Right lobe of liver (tissue), 6 donors: Measurements from ENCODE around the gene WNT5B. TPM values are rescaled to one million over a fixed set of nuclear protein-coding genes. Genes with fewer than 3 reads are reported as not detected.
A peak's percentile ranks its signal among the peaks of the same experiment; 100 is the strongest.

Source experiments
- ATAC-seq, 4 donors: fragments of 200-7000 bp; cut with Tn5 transposase; one replicate each; pipeline ENCODE4 v1.9.1; 2020; ENCODE audit warnings: mild to moderate bottlenecking in 4 of 4, moderate library complexity in 4 of 4
- DNase-seq, 3 donors: peaks; one replicate each; pipeline ENCODE4 v3.0.0-alpha.2; 2020
- H3K27ac ChIP-seq, 3 donors: fragments of 200-600 bp; one replicate each; pipeline ENCODE4 v1.8.0; 2022
- H3K27me3 ChIP-seq, 2 donors: fragments of 200-600 bp; one replicate each; pipeline ENCODE4 v1.8.0; 2022
- H3K36me3 ChIP-seq, 4 donors: fragments of 200-600 bp; sonication (generic) in 1 of 4; one replicate each; pipeline versions ENCODE4 v1.5.1 to v1.8.0; 2017 to 2022; ENCODE audit warnings: control low read depth in 1 of 4
- H3K4me1 ChIP-seq, 4 donors: fragments of 200-600 bp; sonication (generic) in 1 of 4; one replicate each; pipeline versions ENCODE4 v1.5.1 to v1.8.0; 2017 to 2022; ENCODE audit warnings: control low read depth in 1 of 4
- H3K4me3 ChIP-seq, 3 donors: fragments of 200-600 bp; one replicate each; pipeline ENCODE4 v1.8.0; 2022
- H3K9me3 ChIP-seq, 4 donors: fragments of 200-600 bp; sonication (generic) in 1 of 4; one replicate each; pipeline versions ENCODE4 v1.5.1 to v1.8.0; 2017 to 2022; ENCODE audit warnings: control low read depth in 1 of 4
- POLR2A ChIP-seq: fragments of 450-650 bp; IDR thresholded peaks from one replicate; pipeline ENCODE4 v1.6.1; 2017; ENCODE audit warnings: antibody characterized with exemption, mild to moderate bottlenecking
- WGBS: methylation state at CpG from one replicate; pipeline ENCODE4 v1.1.6; 2018; ENCODE audit warnings: low coverage, low lambda C conversion rate; ENCODE audit not compliant: insufficient coverage; ENCODE audit errors: missing lambda C conversion rate; 5-methylcytosine and 5-hydroxymethylcytosine counted together
- intact Hi-C, 2 donors: fragments of 100-400 bp; cut with DNase I; formaldehyde crosslinking; loops; one replicate each; pipeline versions ENCODE4 v1.11.2 to v1.14.1; 2022
- total RNA-seq, 6 experiments: library from RNA; depleted of rRNA in 2 of 6; stranded (reverse); fragments of >200 nt in 2 of 6; fragmentation: NEBNext Ultra II Directional in 3 of 6; extraction: Animal tissue kit (Norgen Biotek cat#: 25700) in 3 of 6; gene quantifications; one replicate each; pipeline versions ENCODE4 v1.1.0 to v1.2.4, GENCODE V29; 2016 to 2023
- TF ChIP-seq, protein P1 (sequence below), 4 donors: fragments of 200-600 bp in 3 of 4; fragments of 450-650 bp in 1 of 4; IDR thresholded peaks; one replicate each; pipeline versions ENCODE4 v1.5.1 to v1.8.0; 2016 to 2022; ENCODE audit warnings: antibody characterized with exemption in 4 of 4, mild to moderate bottlenecking in 2 of 4
- donor health status: DM: no; HTN: yes; CAD: no.
- donor health status: DM: no; HTN: no; CAD: no.
- donor health status: DM: no; HTN: no; CAD: no.
- donor health status: DM: no; HTN: yes; CAD: no.
- donor health status: DM: no; HTN: yes; CAD: no.

The WNT5B gene
- total RNA-seq, 6 experiments from 2014 or later = 0.43 to 8.1 (median 1.5) TPM

DNA sequence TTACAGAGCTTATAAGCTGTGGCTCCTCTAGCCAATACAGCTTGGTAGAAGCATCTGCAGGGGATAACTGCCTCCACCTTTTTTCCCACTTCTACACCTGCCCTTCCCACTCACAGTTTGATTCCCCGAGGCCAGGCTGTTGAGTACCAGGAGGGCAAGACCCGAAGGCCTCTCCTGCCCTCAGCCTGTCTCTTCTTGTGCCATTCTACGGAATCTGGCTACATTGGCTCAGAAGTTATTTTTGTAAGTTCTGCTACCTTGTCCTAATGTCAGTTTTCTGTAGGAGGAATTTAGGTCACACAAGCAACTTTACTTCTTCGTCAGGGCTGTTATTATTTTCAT lies 46.4 kb upstream of the WNT5B start:
- DNase-seq (no peak), ATAC-seq (no peak)
- no peaks in the 10 kb centered on the region for H3K9me3 ChIP-seq
- no peaks in the 10 kb centered on the region for H3K27me3 ChIP-seq
- H3K4me3 ChIP-seq = no peak overlapping the region
- intact Hi-C loops = loop anchor here in 1 of 2 donors (10.0 kb wide), 1 partner anchor 468 kb away; no protein-coding TSS in a partner anchor
- WGBS = 77% methylated on average over 4 of the region's 4 CpGs
- H3K36me3 ChIP-seq = peaks cover 0 to 6% (median 0%) of the 10 kb centered on the region in 4 donors
- H3K27ac ChIP-seq = no peak overlapping the region
- H3K4me1 ChIP-seq = peaks cover 0 to 6% (median 0%) of the 10 kb centered on the region in 4 donors
- TF ChIP-seq, protein P1, sequence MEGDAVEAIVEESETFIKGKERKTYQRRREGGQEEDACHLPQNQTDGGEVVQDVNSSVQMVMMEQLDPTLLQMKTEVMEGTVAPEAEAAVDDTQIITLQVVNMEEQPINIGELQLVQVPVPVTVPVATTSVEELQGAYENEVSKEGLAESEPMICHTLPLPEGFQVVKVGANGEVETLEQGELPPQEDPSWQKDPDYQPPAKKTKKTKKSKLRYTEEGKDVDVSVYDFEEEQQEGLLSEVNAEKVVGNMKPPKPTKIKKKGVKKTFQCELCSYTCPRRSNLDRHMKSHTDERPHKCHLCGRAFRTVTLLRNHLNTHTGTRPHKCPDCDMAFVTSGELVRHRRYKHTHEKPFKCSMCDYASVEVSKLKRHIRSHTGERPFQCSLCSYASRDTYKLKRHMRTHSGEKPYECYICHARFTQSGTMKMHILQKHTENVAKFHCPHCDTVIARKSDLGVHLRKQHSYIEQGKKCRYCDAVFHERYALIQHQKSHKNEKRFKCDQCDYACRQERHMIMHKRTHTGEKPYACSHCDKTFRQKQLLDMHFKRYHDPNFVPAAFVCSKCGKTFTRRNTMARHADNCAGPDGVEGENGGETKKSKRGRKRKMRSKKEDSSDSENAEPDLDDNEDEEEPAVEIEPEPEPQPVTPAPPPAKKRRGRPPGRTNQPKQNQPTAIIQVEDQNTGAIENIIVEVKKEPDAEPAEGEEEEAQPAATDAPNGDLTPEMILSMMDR (IDR thresholded peaks at IDR 0.05) = no peak
- no peak for TF ChIP-seq POLR2A

DNA sequence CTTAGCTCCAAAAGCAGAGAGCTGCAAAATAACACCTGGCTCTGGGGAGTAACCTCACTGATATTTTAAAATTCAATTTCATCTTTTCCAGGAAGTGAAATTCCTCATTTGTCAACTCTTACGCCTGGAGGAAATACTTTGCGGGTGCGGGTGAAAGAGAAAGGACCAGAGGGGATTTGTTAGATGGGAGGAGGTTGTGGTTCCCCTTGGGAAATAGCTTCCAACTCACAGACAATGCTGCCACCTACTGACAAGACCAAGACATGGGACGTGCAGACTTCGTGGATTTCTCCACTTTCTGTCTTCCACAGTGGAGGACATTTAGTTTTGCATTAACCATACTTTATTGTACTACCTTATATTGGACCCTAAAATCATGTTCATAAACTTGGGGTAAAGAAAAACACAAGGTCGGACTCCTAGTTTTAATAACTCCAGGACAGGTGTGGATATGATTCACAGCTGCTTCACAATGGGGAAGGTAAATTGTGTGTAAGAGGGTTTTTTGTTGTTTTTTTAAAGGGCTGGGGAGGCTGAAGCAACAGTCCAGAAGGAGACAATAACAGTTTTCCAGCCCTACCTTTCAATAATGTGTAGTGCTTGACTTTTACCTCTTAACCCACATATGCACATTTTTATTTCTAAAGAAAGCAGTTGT lies 45.5 kb upstream of the WNT5B start:
- Histone ChIP-seq H3K4me1 (peaks cover 0 to 6% (median 0%) of the 10 kb centered on the region in 4 donors), H3K4me3 (no peak overlapping the region), H3K9me3 (no peaks in the 10 kb centered on the region), H3K27me3 (no peaks in the 10 kb centered on the region), H3K27ac (no peak overlapping the region), H3K36me3 (peaks cover 0 to 6% (median 0%) of the 10 kb centered on the region in 4 donors)
- WGBS = 1% methylated on average over 6 of the region's 6 CpGs
- intact Hi-C loops = loop anchor here in 1 of 2 donors (10.0 kb wide), 1 partner anchor 469 kb away; no protein-coding TSS in a partner anchor
- ATAC-seq (peak; percentile 88 to 97 (median 94)), DNase-seq (peak in 1 of 3 donors; percentile 66)
- TF ChIP-seq, protein P1 (IDR thresholded peaks at IDR 0.05) = peak; percentile 87 to 94 (median 89)
- TF ChIP-seq POLR2A = no peak

DNA sequence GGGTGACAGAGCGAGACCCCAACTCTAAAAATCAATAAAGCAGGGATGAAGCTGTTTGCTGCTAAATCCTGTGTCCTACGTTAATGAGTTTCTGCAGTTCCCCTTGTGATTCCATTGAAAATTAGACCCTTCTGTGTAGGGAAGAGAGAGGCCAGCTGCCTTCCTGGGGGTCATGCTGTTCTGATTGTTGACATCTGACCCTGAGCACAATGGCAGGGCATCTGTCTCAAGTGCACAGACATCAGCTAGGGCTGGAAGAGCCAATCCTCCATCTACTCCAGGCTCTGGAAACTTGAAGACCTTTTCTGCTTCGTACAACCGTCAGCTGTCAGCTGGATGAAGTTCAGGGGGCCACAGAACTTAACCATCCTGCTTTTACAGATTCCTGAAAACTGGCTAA lies 44.7 kb upstream of the WNT5B start:
- intact Hi-C loops = loop anchor here in 1 of 2 donors (10.0 kb wide), 1 partner anchor 470 kb away; no protein-coding TSS in a partner anchor
- Histone ChIP-seq H3K36me3 (peaks cover 0 to 6% (median 0%) of the 10 kb centered on the region in 4 donors), H3K9me3 (no peaks in the 10 kb centered on the region), H3K27me3 (no peaks in the 10 kb centered on the region), H3K4me1 (peaks cover 0 to 6% (median 0%) of the 10 kb centered on the region in 4 donors), H3K4me3 (no peak overlapping the region), H3K27ac (no peak overlapping the region)
- TF ChIP-seq POLR2A = no peak
- TF ChIP-seq, protein P1 (IDR thresholded peaks at IDR 0.05) = no peak
- DNase-seq (no peak), ATAC-seq (no peak)
- 92% methylated on average over 2 of the region's 4 CpGs for WGBS

DNA sequence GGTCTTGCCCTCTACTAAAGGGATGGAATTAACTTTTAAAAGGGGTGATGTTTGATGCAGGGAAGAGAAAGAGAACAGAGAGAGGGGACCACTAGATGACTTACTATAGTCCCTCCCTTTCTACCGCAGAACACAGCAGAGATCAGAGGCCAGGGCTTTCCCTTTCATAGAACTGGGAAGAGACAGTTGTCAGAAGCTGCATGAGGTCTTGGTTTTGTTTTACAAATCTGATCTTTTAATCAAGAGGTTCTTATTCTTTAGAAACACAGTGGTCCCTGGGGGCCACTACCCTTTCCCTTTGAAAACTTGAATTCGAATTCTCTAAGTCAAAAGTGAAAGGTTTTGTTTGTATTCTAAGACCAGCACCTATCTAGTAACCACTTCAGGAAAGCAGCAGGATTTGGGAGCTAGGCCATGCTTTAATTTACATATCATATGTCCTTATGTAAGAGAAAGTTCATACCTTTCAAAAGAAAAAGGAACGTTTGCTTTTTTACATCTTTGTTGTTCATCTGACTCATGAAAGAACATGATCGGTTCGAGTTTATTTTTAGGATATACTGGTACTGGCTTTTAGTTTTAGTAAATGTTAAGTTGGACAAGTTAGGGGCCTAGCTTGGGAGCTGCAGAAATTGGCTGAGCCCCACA lies 41.0 kb upstream of the WNT5B start:
- H3K27ac ChIP-seq = no peak overlapping the region

More for the DNA sequence above, 41.0 kb upstream of the WNT5B start:
- H3K4me3 ChIP-seq = no peak overlapping the region
- H3K36me3 ChIP-seq = peaks cover 0 to 6% (median 0%) of the 10 kb centered on the region in 4 donors
- WGBS = 50% methylated on average over 5 of the region's 5 CpGs
- ATAC-seq (no peak), DNase-seq (no peak)
- intact Hi-C loops = loop anchor here in 1 of 2 donors (10.0 kb wide), 1 partner anchor 473 kb away; no protein-coding TSS in a partner anchor
- TF ChIP-seq, protein P1 (IDR thresholded peaks at IDR 0.05) = no peak
- TF ChIP-seq POLR2A = no peak
- H3K27me3 ChIP-seq = no peaks in the 10 kb centered on the region
- peaks cover 0 to 30% (median 10%) of the 10 kb centered on the region in 4 donors for H3K4me1 ChIP-seq
- H3K9me3 ChIP-seq = no peaks in the 10 kb centered on the region
